BLaER1 treated with 17β-estradiol and CSF1 and Interleukin-3, amounts not matched to agents 10 nM and 100 nM (cell line): ENCODE results near the gene USO1.
"Not testable (repeated sequence)": the region's sequence is repeated elsewhere in the genome, so short reads cannot be mapped to it uniquely, and the experiment has no call there.

ENCODE experiments used
- H3K27ac ChIP-seq, 11 experiments: shearing (Covaris generic); formaldehyde crosslinking; 2 replicates each; pipeline ENCODE4 v1.8.1; 2022
- H3K27me3 ChIP-seq, 11 experiments: shearing (Covaris generic); formaldehyde crosslinking; 2 replicates each; pipeline ENCODE4 v1.8.1; 2022
- H3K36me3 ChIP-seq, 11 experiments: shearing (Covaris generic); formaldehyde crosslinking; 2 replicates each; pipeline ENCODE4 v1.8.1; 2022
- H3K4me1 ChIP-seq, 10 experiments: shearing (Covaris generic); formaldehyde crosslinking; 2 replicates each; pipeline ENCODE4 v1.8.1; 2022
- H3K4me2 ChIP-seq, 11 experiments: shearing (Covaris generic); formaldehyde crosslinking; 2 replicates each; pipeline ENCODE4 v1.8.1; 2022
- H3K4me3 ChIP-seq, 10 experiments: shearing (Covaris generic); formaldehyde crosslinking; 2 replicates each; pipeline ENCODE4 v1.8.1; 2022
- H3K9ac ChIP-seq, 11 experiments: shearing (Covaris generic); formaldehyde crosslinking; 2 replicates each; pipeline ENCODE4 v1.8.1; 2022
- H3K9me3 ChIP-seq, 11 experiments: shearing (Covaris generic); formaldehyde crosslinking; replicated peaks in 1 of 11; 2 replicates each; pipeline ENCODE4 v1.8.1; 2022
- H4K20me1 ChIP-seq, 11 experiments: shearing (Covaris generic); formaldehyde crosslinking; 2 replicates each; pipeline ENCODE4 v1.8.1; 2022
- Cebpa-rat ChIP-seq, 11 experiments: shearing (Covaris generic); IDR thresholded peaks; 2 replicates each; pipeline ENCODE4 v1.8.1; 2022

USO1 gene

GRCh38 chr4:75710246-75710645 is 14.1 kb upstream of the USO1 start:
- no peak for TF ChIP-seq Cebpa-rat (IDR thresholded peaks at IDR 0.05)
- Histone ChIP-seq H3K4me1 (peaks cover 31 to 37% (median 35%) of the 10 kb centered on the region in 10 experiments), H3K9me3 (0 out of 22 replicates have a peak, but pooled peaks cover 0 to 4% (median 0%) of the 10 kb centered on the region in 11 experiments), H4K20me1 (peaks cover 0 to 7% (median 0%) of the 10 kb centered on the region in 11 experiments; a peak in 1 of 22 replicates), H3K4me3 (no peak overlapping the region), H3K36me3 (peaks cover 0 to 30% (median 16%) of the 10 kb centered on the region in 11 experiments; a peak in 12 of 22 replicates), H3K27me3 (no peaks in the 10 kb centered on the region), H3K27ac (peak overlapping the region in 7 of 11 experiments; percentile 7 to 45 (median 38); a peak in 9 of 22 replicates), H3K4me2 (peak overlapping the region; percentile 53 to 73 (median 69)), H3K9ac (peak overlapping the region in 3 of 11 experiments; percentile 21 to 35 (median 27); a peak in 5 of 22 replicates)

GRCh38 chr4:75714011-75714410 is 10.4 kb upstream of the USO1 start:
- Histone ChIP-seq H3K4me2 (0 out of 22 replicates have a peak overlapping the region, but pooled peaks of 1 of the 11 experiments have one; percentile 73), H3K27me3 (no peaks in the 10 kb centered on the region), H3K27ac (no peak overlapping the region), H3K4me1 (peaks cover 34 to 46% (median 37%) of the 10 kb centered on the region in 10 experiments), H3K9ac (no peak overlapping the region), H3K36me3 (peaks cover 0 to 15% (median 14%) of the 10 kb centered on the region in 11 experiments; a peak in 11 of 22 replicates), H3K4me3 (no peak overlapping the region), H3K9me3 (no peaks in the 10 kb centered on the region), H4K20me1 (peaks cover 0 to 7% (median 0%) of the 10 kb centered on the region in 11 experiments; a peak in 1 of 22 replicates)
- no peak for TF ChIP-seq Cebpa-rat (IDR thresholded peaks at IDR 0.05)

GRCh38 chr4:75714704-75715103 is 9.7 kb upstream of the USO1 start:
- H3K9me3 ChIP-seq, result peaks cover 0 to 4% (median 0%) of the 10 kb centered on the region in 11 experiments; a peak in 1 of 22 replicates
- H3K4me3 ChIP-seq, result no peak overlapping the region
- peaks cover 27 to 39% (median 30%) of the 10 kb centered on the region in 10 experiments for H3K4me1 ChIP-seq
- no peak for TF ChIP-seq Cebpa-rat (IDR thresholded peaks at IDR 0.05)
- peak overlapping the region; percentile 36 to 75 (median 64); a peak in 21 of 22 replicates for H3K4me2 ChIP-seq
- H3K36me3 ChIP-seq, result peaks cover 0 to 22% (median 18%) of the 10 kb centered on the region in 11 experiments; a peak in 17 of 22 replicates
- peak overlapping the region in 6 of 11 experiments; percentile 19 to 52 (median 46); a peak in 11 of 22 replicates for H3K9ac ChIP-seq
- H3K27ac ChIP-seq, result peak overlapping the region in 8 of 11 experiments; percentile 10 to 60 (median 44); a peak in 6 of 22 replicates
- no peaks in the 10 kb centered on the region for H3K27me3 ChIP-seq
- peaks cover 0 to 7% (median 0%) of the 10 kb centered on the region in 11 experiments; a peak in 1 of 22 replicates for H4K20me1 ChIP-seq

- Histone ChIP-seq H3K27me3 (no peaks in the 10 kb centered on the region), H3K27ac (peak overlapping the region in 9 of 11 experiments; percentile 10 to 60 (median 42); a peak in 12 of 22 replicates), H3K9ac (peak overlapping the region in 8 of 11 experiments; percentile 19 to 60 (median 46); a peak in 15 of 22 replicates), H3K36me3 (peaks cover 0 to 28% (median 23%) of the 10 kb centered on the region in 11 experiments; a peak in 17 of 22 replicates), H3K4me1 (peaks cover 22 to 33% (median 24%) of the 10 kb centered on the region in 10 experiments), H3K4me3 (no peak overlapping the region), H4K20me1 (peaks cover 0 to 7% (median 0%) of the 10 kb centered on the region in 11 experiments; a peak in 1 of 22 replicates), H3K9me3 (peaks cover 0 to 8% (median 0%) of the 10 kb centered on the region in 11 experiments; a peak in 2 of 22 replicates), H3K4me2 (peak overlapping the region; percentile 36 to 75 (median 64))
- TF ChIP-seq Cebpa-rat (IDR thresholded peaks at IDR 0.05), result no peak
These were observed 9.1 kb upstream of the USO1 start for GRCh38 chr4:75715105-75715799.

GRCh38 chr4:75716054-75716453 is 8.3 kb upstream of the USO1 start:
- Histone ChIP-seq H3K9ac (peak overlapping the region in 3 of 11 experiments; percentile 11 to 60 (median 50); a peak in 3 of 22 replicates), H3K4me2 (peak overlapping the region in 10 of 11 experiments; percentile 36 to 75 (median 64); a peak in 17 of 22 replicates), H3K4me1 (peaks cover 18 to 28% (median 19%) of the 10 kb centered on the region in 10 experiments), H3K36me3 (peaks cover 0 to 36% (median 24%) of the 10 kb centered on the region in 11 experiments; a peak in 17 of 22 replicates), H3K27ac (peak overlapping the region in 3 of 11 experiments; percentile 42 to 60 (median 51); a peak in 3 of 22 replicates)
- not testable (repeated sequence) for H4K20me1 ChIP-seq, H3K9me3 ChIP-seq, H3K4me3 ChIP-seq, H3K27me3 ChIP-seq

- TF ChIP-seq Cebpa-rat (IDR thresholded peaks at IDR 0.05), result no peak
- Histone ChIP-seq H3K9me3 (peaks cover 0 to 8% (median 0%) of the 10 kb centered on the region in 11 experiments; a peak in 2 of 22 replicates), H3K27me3 (no peaks in the 10 kb centered on the region), H3K4me2 (no peak overlapping the region), H3K4me1 (peaks cover 24 to 36% (median 28%) of the 10 kb centered on the region in 10 experiments), H3K27ac (no peak overlapping the region), H3K4me3 (no peak overlapping the region), H3K36me3 (peaks cover 0 to 38% (median 18%) of the 10 kb centered on the region in 11 experiments; a peak in 17 of 22 replicates), H4K20me1 (peaks cover 0 to 7% (median 0%) of the 10 kb centered on the region in 11 experiments; a peak in 1 of 22 replicates), H3K9ac (no peak overlapping the region)
These were observed 7.0 kb upstream of the USO1 start for GRCh38 chr4:75717408-75717807.

GRCh38 chr4:75718529-75718928 is 5.8 kb upstream of the USO1 start:
- Histone ChIP-seq H3K27ac (no peak overlapping the region), H3K36me3 (peaks cover 0 to 38% (median 18%) of the 10 kb centered on the region in 11 experiments; a peak in 17 of 22 replicates), H3K4me2 (no peak overlapping the region), H3K4me1 (peaks cover 36 to 48% (median 39%) of the 10 kb centered on the region in 10 experiments), H3K4me3 (no peak overlapping the region), H3K9ac (no peak overlapping the region), H4K20me1 (peaks cover 0 to 7% (median 0%) of the 10 kb centered on the region in 11 experiments; a peak in 1 of 22 replicates), H3K9me3 (peaks cover 0 to 8% (median 0%) of the 10 kb centered on the region in 11 experiments; a peak in 2 of 22 replicates), H3K27me3 (no peaks in the 10 kb centered on the region)
- TF ChIP-seq Cebpa-rat (IDR thresholded peaks at IDR 0.05), result no peak

- peak overlapping the region in 2 of 10 experiments; percentile 97 to 100; a peak in 3 of 20 replicates for H3K4me3 ChIP-seq
- peaks cover 0 to 22% (median 9%) of the 10 kb centered on the region in 11 experiments; a peak in 9 of 22 replicates for H4K20me1 ChIP-seq
- H3K9me3 ChIP-seq, result peaks cover 0 to 8% (median 0%) of the 10 kb centered on the region in 11 experiments; a peak in 2 of 22 replicates
- H3K36me3 ChIP-seq, result peaks cover 0 to 38% (median 17%) of the 10 kb centered on the region in 11 experiments; a peak in 17 of 22 replicates
- H3K27me3 ChIP-seq, result no peaks in the 10 kb centered on the region
- H3K4me2 ChIP-seq, result peak overlapping the region; percentile 83 to 98 (median 93)
- peak overlapping the region in 3 of 11 experiments; percentile 7 to 87 (median 10); a peak in 2 of 22 replicates for H3K9ac ChIP-seq
- no peak overlapping the region for H3K27ac ChIP-seq
- peaks cover 33 to 43% (median 40%) of the 10 kb centered on the region in 10 experiments for H3K4me1 ChIP-seq
- no peak for TF ChIP-seq Cebpa-rat (IDR thresholded peaks at IDR 0.05)
These were observed 2.0 kb upstream of the USO1 start for GRCh38 chr4:75722417-75722816.
